KOPT-K1 (cell line): ENCODE data around the gene CRYAB.
"Not testable (repeated sequence)": the region's sequence is repeated elsewhere in the genome, so short reads cannot be mapped to it uniquely, and the experiment has no call there.

ENCODE experiments used
- H3K27ac ChIP-seq: fragments of 200-600 bp; sonication (generic); 2 replicates; pipeline ENCODE4 v1.5.1; 2016; ENCODE audit warnings: antibody characterized with exemption, mild to moderate bottlenecking, low read depth, low read length; ENCODE audit not compliant: poor library complexity, severe bottlenecking
- H3K36me3 ChIP-seq: fragments of 200-600 bp; sonication (generic); 2 replicates; pipeline ENCODE4 v1.5.1; 2017; ENCODE audit warnings: antibody characterized with exemption, mild to moderate bottlenecking, low read length, moderate library complexity; ENCODE audit not compliant: insufficient read depth
- H3K9me3 ChIP-seq: fragments of 200-600 bp; sonication (generic); 2 replicates; pipeline ENCODE4 v1.5.1; 2017; ENCODE audit warnings: antibody characterized with exemption, low read length, mild to moderate bottlenecking; ENCODE audit not compliant: insufficient read depth, poor library complexity, severe bottlenecking

Gene CRYAB

DNA sequence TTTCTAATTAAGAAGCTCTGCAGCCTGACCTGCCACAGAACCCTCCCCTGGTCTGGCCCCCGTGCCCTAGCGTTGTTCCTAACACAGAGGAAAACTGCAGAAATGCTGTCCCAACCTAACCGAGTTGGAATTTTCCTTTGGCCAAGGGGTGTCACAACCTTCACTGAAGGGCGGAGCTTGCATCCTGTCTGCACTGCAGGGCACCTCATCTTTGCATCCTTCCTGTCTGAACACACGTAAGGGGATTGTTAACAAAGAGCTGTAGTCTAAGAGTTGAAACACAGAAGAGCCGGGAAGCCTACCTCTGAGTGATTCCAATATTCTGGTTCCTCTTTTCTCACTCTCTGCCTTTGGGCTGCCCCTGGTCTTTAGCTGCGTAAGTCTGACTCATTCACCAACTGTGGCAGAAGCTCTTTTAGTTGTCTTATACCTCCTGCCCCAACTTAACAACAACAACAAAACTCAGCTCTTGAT, 27.2 kb upstream of the CRYAB start:
- no peak overlapping the region for H3K27ac ChIP-seq
- no peaks in the 10 kb centered on the region for H3K9me3 ChIP-seq
- no peaks in the 10 kb centered on the region for H3K36me3 ChIP-seq

DNA sequence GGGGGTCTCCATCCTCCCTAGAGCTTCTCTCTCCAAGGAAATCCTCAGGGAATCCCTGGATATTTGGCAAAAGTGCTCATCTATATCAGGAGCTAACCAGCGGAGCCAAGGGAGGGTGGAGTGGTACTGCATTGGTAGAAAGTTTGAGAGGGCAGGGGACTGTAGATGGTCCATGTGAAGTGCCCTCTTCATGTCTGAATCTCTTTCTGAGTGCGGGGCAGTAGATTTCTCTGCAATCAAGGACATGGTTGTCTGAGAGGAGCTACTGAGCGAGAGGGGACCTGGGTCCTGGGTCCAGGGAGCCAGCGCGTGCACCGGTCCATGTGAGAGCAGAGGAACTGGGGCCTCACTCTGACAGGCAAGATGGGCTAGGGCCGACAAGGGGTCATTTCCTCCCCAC, 26.3 kb upstream of the CRYAB start:
- Histone ChIP-seq H3K9me3 (no peaks in the 10 kb centered on the region), H3K36me3 (no peaks in the 10 kb centered on the region), H3K27ac (no peak overlapping the region)

DNA sequence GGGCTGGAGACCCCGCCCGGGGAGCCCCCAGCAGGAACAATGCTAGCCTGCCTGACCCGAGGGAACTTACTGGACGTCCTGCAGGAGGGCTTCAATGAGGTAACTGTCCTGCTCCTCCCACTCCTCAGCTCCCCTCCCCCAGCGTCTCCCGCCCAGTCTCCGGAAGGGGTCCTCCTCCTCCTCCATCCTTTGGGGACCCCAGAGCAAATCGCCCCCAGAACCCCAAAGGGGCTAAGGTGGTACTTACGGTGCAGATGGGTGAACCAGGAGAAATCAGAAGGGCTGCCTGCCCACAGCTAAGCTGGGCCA, 25.8 kb upstream of the CRYAB start:
- H3K27ac ChIP-seq, result no peak overlapping the region
- H3K9me3 ChIP-seq, result no peaks in the 10 kb centered on the region
- no peaks in the 10 kb centered on the region for H3K36me3 ChIP-seq

DNA sequence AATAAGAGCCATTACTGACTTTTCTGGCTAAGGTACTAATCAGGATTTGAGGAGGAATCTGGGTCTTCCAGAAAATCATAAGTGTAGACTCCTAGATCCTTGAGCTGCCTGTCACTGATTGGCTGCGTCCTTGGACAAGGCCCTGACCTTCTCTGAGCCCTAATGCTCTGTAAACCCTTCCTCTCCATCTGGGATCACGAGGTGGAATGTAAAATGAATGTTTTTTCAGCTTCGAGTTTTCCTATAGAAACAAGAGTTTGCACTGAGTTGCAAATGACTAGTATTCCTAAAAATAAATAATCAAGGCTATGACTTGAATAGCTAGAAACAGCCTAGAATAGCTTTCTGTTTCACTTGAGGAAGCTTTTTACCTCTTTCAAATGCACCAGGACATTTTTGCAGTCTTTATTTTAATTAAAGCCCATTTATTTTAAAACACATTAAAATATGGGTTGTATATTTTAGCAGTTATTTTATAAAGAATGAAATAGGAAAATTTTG, 24.5 kb upstream of the CRYAB start:
- no peaks in the 10 kb centered on the region for H3K36me3 ChIP-seq
- H3K27ac ChIP-seq, result peak overlapping the region; percentile 31
- H3K9me3 ChIP-seq, result no peaks in the 10 kb centered on the region

DNA sequence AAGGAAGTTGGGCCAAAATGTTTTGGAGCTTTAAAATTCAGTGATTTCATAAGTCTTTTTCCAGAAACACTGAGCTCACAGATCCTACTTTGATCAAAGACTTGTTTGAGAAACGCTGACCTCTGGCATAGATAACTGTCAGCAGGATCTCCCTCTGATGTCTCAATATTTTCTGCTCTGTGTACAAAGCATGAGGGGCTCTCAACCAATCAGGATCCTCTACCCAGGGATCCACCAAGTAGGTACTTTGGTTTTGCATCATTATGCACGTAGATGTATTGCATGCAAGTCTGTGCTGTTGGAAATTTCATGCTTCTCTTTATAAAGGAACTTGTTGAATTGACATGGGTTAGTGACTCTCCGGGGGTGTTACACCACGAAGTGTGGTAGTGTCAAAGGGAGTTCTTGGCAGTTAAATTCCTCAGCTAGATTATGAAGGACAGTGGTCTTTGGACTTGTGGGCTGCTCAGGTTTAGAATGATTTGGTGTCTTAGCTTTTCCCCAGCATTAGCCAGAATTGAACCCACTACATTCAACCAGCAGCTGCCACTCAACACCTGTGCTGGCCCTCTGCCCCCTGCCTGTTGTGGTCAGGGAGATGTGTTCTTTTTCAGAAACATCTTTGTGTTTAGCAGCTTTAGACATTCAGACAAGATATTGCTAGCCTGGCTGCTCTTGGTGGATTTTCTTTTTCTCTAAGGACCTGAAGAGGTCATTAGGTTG, 23.9 kb upstream of the CRYAB start:
- Histone ChIP-seq H3K36me3 (no peaks in the 10 kb centered on the region), H3K27ac (no peak overlapping the region), H3K9me3 (no peaks in the 10 kb centered on the region)

DNA sequence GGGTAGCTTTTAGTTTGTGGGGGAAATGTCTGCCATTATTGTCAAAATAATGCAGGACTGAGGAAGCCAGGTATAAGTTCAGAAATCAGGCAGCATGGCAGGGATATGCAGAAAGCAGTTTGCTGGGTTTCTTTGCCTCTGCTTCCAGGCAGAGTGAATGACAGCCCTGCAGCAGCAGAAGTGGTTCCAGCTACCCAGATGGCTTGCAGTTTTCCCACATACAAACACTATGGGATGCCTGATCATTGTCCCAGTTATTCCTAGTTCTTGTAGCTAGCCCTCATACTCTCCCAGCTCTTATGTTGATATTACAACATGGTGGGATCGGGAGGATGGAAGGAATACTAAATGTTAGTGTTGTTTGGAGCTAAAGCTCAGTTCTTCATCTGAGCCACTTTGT, 22.7 kb upstream of the CRYAB start:
- H3K36me3 ChIP-seq, result no peaks in the 10 kb centered on the region
- no peak overlapping the region for H3K27ac ChIP-seq
- no peaks in the 10 kb centered on the region for H3K9me3 ChIP-seq

DNA sequence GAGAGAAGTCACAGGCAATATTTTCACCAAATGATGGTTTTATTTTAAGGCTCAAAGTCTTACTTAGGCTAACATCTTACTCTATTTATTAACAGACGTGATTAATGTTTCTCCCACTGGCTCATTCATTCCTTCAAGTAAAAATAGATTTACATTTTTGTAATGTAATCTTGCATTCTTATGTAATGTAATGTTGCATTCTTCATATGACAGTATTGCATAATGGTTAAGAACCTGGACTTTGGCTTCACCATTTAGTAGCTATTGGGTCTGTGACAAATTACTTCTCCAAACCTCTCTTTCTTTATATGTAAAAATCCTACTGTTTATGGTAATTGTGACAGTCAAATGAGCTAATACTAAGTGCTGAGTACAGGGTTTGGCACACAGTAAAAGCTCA, 22.3 kb upstream of the CRYAB start:
- Histone ChIP-seq H3K36me3 (no peaks in the 10 kb centered on the region), H3K27ac (no peak overlapping the region), H3K9me3 (no peaks in the 10 kb centered on the region)

DNA sequence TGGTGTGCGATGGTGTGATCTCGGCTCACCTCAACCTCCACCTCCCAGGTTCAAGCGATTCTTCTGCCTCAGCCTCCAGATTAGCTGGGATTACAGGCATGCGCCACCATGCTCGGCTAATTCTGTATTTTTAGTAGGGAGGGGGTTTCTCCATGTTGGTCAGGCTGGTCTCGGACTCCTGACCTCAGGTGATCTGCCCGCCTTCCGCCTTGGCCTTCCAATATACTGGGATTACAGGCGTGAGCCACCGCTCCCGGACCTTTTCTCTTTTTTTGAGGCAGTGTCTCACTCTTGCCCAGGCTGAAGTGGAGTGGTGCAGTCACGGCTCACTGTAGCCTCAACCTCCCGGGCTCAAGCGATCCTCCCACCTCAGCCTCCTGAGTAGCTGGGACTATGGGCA, 21.6 kb upstream of the CRYAB start:
- H3K27ac ChIP-seq, H3K9me3 ChIP-seq, H3K36me3 ChIP-seq: not testable (repeated sequence)

DNA sequence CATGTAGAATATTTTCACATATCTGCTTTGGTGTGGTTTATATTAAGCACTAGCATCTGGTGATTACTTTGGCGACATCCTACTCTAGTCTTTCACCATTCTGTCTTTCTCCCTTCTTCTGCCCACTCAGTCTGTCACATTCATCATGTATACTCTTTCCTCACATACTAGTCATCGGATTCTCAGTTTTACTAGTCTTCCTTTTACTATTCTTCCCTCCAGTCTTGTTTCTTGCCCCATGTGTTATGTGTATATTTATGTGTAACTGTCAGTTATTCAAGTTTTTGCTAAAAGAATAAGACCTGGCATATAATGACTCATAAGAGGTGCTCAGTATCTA, 21.0 kb upstream of the CRYAB start:
- no peaks in the 10 kb centered on the region for H3K9me3 ChIP-seq
- no peaks in the 10 kb centered on the region for H3K36me3 ChIP-seq
- H3K27ac ChIP-seq, result no peak overlapping the region

DNA sequence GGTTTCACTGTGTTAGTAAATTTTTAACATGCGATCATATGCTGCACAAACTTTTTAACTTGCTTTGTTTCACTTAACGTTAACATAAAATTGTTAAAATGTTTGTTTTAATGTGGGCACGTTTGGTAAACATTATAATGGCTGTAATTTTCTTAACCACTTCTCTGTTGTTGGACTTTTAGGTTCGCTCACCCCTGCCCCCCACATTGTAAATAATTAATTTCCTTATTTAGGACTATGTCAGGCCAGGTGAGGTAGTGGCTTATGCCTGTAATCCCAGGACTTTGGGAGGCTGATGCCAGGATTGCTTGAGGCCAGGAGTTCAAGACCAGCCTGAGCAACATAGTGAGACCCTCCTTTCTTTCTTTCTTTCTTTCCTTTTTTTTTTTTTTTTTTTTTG, 18.9 kb upstream of the CRYAB start:
- Histone ChIP-seq H3K36me3 (no peaks in the 10 kb centered on the region), H3K9me3 (no peaks in the 10 kb centered on the region), H3K27ac (no peak overlapping the region)

DNA sequence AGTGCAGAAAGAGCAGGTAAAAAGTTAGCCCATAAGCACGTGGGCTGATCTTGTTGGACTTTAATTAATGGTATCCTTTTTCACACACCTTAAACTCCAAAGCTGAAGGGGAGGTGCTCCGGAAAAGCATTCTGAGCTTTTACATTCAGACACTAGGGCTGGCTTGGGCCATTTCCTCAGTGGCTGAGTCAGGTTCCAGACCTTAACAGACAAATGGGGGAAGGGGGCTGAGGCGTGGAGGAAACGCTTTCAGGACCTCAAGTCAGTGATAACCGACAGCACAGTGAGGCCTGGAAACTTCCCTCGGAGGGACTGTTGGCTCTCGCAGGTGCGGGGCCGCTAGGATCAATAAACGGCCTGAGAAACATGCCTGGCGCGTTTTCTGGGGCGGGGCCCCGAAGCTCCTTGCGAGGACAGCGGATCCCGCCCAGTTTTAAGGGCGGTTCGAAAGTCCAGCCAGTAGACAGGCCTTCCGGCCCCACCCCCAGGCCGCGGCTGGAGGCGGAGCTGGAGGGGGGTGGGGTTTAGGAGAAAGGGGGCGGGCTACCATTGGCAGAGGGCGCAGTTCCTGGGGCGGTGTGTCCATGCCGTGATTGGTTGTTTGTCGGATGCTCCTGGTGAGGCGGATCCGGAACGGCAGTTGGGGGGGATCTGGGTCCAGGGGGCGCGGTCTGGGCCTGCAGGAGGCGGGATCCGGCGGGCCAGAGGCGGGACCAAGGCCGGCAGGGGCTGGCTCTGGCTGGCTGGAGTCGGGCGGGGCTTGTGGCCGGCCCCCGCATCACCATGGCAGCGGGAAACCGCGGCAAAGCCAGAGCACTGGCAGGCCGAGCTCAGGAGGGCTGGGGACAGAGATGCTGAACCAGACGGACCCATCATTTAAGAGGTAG, 15.2 kb upstream of the CRYAB start:
- H3K9me3 ChIP-seq, result no peaks in the 10 kb centered on the region
- no peaks in the 10 kb centered on the region for H3K36me3 ChIP-seq
- H3K27ac ChIP-seq, result peak overlapping the region; percentile 84

DNA sequence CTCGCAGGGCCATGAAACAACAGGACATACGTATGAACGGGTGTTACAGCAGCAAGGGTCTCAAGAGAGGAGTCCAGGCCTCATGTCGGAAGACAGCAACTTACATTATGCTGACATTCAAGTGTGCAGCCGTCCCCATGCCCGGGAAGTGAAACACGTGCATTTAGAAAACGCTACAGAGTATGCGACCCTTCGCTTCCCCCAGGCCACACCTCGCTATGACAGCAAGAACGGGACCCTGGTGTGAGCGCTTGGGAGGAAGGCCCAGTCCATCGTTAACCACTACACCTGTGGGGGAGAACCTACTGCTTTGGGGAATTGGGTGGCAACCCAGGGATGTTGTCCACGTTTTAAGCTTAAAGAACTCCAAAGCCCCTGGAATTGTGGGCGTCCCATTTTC, 14.4 kb upstream of the CRYAB start:
- no peaks in the 10 kb centered on the region for H3K36me3 ChIP-seq
- H3K9me3 ChIP-seq, result no peaks in the 10 kb centered on the region
- peak overlapping the region; percentile 84 for H3K27ac ChIP-seq

DNA sequence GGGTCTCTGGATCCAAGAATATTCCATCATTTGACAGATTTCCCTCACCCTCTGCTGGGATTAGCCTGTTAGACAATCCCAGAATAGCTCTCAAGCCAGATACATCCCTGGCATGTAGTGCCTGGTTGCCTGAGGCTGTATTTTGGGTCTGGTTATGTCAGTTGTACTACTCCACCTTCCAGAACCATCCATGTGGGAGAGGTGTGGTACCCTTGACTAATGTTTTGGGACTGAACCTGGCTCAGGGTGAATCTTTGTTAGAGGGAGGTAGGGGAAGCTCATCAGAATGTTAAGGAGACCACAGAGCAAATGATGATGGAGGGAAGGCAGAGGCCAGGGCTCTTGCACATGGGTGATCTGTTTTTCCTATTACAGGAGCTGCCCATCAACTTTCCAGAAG, 12.4 kb upstream of the CRYAB start:
- Histone ChIP-seq H3K9me3 (no peaks in the 10 kb centered on the region), H3K36me3 (no peaks in the 10 kb centered on the region), H3K27ac (no peak overlapping the region)

DNA sequence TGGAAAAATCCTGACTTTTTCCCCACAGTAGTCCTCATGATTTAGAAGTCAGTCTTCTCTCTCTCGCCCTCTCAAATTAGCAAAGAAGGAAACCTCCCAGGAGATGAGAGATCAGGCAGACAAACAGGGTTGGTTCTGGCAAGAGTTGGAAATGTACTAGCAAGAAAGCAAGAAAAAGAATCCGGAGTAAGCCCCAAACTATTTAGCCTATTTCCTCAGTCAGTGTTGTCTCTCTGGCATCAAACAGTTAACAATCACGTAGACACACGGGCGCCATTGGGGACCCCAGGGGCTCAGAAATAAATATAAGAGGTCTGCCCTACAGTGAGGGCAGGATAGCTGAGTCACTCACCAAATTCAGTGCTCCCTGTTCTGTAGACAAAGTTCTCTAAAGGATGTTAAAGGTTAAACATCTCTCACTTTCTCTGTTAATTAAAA, 11.8 kb upstream of the CRYAB start:
- Histone ChIP-seq H3K36me3 (no peaks in the 10 kb centered on the region), H3K27ac (no peak overlapping the region)

DNA sequence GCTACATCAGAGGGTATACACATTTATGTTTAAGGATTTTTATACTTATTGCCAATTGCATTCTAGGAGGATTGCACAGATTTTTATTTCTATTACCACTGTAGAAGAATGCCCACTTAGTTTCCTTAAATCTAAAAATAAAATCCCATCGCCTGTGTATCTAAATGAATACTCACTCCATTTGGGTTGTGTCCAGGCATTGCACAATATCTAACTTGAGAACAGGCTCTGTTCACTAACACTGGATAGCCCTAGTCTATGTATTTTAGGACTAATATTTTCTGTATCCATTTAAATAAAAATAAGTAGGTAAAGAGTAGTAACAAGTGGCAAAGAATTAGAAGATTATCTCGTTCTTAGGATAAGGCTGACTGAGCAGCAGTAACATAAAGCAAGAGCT, 11.2 kb upstream of the CRYAB start:
- Histone ChIP-seq H3K27ac (no peak overlapping the region), H3K9me3 (no peaks in the 10 kb centered on the region), H3K36me3 (no peaks in the 10 kb centered on the region)

More for the DNA sequence above, 11.8 kb upstream of the CRYAB start:
- no peaks in the 10 kb centered on the region for H3K9me3 ChIP-seq
